SK-N-SH treated with all-trans-retinoic acid at 6 μM for 48 hours (cell line): ENCODE data around the gene OBSCN.

Experiments
- ARNTL ChIP-seq: fragments of 450-650 bp; formaldehyde crosslinking; IDR thresholded peaks from 2 replicates; pipeline ENCODE4 v1.5.0; 2020; ENCODE audit warnings: low read depth, mild to moderate bottlenecking, moderate library complexity, borderline replicate concordance
- BACH2 ChIP-seq: fragments of 250-450 bp; sonication (Bioruptor Pico); IDR thresholded peaks from 2 replicates; pipeline ENCODE4 v1.9.0; 2021; ENCODE audit warnings: mild to moderate bottlenecking, borderline replicate concordance
- CREB5 ChIP-seq: fragments of 250-450 bp; sonication (Bioruptor Pico); IDR thresholded peaks from 2 replicates; pipeline ENCODE4 v1.5.1; 2020; ENCODE audit warnings: low read depth, mild to moderate bottlenecking, moderate library complexity
- CSRNP3 ChIP-seq: fragments of 250-450 bp; sonication (Bioruptor Pico); IDR thresholded peaks from 2 replicates; pipeline ENCODE4 v1.5.1; 2021; ENCODE audit warnings: mild to moderate bottlenecking, moderate library complexity
- ISL1 ChIP-seq: fragments of 250-450 bp; sonication (Bioruptor Pico); IDR thresholded peaks from 2 replicates; pipeline ENCODE4 v2.1.2; 2022; ENCODE audit warnings: mild to moderate bottlenecking, moderate library complexity
- PATZ1 ChIP-seq: fragments of 250-450 bp; sonication (Bioruptor Pico); IDR thresholded peaks from 2 replicates; pipeline ENCODE4 v1.8.0; 2020; ENCODE audit warnings: mild to moderate bottlenecking, moderate library complexity, borderline replicate concordance
- PPARA ChIP-seq: fragments of 250-450 bp; sonication (Bioruptor Pico); IDR thresholded peaks from 2 replicates; pipeline ENCODE4 v1.5.0; 2020; ENCODE audit warnings: mild to moderate bottlenecking, borderline replicate concordance
- TCF4 ChIP-seq: fragments of 250-450 bp; sonication (Bioruptor Pico); IDR thresholded peaks from 2 replicates; pipeline ENCODE4 v1.8.0; 2021; ENCODE audit warnings: mild to moderate bottlenecking, moderate library complexity, borderline replicate concordance
- TOX ChIP-seq: fragments of 250-450 bp; sonication (Bioruptor Pico); IDR thresholded peaks from 2 replicates; pipeline ENCODE4 v1.8.0; 2021; ENCODE audit warnings: mild to moderate bottlenecking, moderate library complexity, borderline replicate concordance
- TSHZ2 ChIP-seq: fragments of 250-450 bp; sonication (Bioruptor Pico); IDR thresholded peaks from 2 replicates; pipeline ENCODE4 v1.5.0; 2020; ENCODE audit warnings: mild to moderate bottlenecking, moderate library complexity
- ZC3H10 ChIP-seq: fragments of 250-450 bp; sonication (Bioruptor Pico); IDR thresholded peaks from 2 replicates; pipeline ENCODE4 v1.5.1; 2021; ENCODE audit warnings: mild to moderate bottlenecking, moderate library complexity
- ZFP30 ChIP-seq: fragments of 450-650 bp; formaldehyde crosslinking; IDR thresholded peaks from 2 replicates; pipeline ENCODE4 v1.5.0; 2022; ENCODE audit warnings: mild to moderate bottlenecking, moderate library complexity
- ZNF565 ChIP-seq: fragments of 450-650 bp; formaldehyde crosslinking; conservative IDR thresholded peaks from 2 replicates; pipeline ENCODE4 v1.5.0; 2020; ENCODE audit warnings: low read depth, mild to moderate bottlenecking, moderate library complexity

GRCh38 chr1:228364706-228365213 lies 156.9 kb downstream of the OBSCN start:
- TF ChIP-seq TOX (CRISPR knock-in tag) (no peak), ZNF565 (no peak), PATZ1 (CRISPR knock-in tag) (no peak), CSRNP3 (CRISPR knock-in tag) (no peak), PPARA (CRISPR knock-in tag) (no peak), BACH2 (CRISPR knock-in tag) (no peak), TSHZ2 (CRISPR knock-in tag) (no peak), ZFP30 (no peak), TCF4 (CRISPR knock-in tag) (no peak), ISL1 (CRISPR knock-in tag) (no peak), CREB5 (CRISPR knock-in tag) (no peak), ZC3H10 (CRISPR knock-in tag) (no peak), ARNTL (no peak)
